GM23338 (cell line): ENCODE data around the gene CTDP1.

Source experiments
- CREB1 ChIP-seq: fragments of 250-450 bp; sonication (Bioruptor Pico); IDR thresholded peaks from 2 replicates; pipeline ENCODE4 v1.5.0; 2020; ENCODE audit warnings: low read depth, mild to moderate bottlenecking, moderate library complexity
- CTCF ChIP-seq, 2 experiments: fragments of 200-600 bp in 1 of 2; sonication (generic) in 1 of 2; conservative IDR thresholded peaks; 2 replicates each; pipeline versions ENCODE4 v1.5.1 to v1.6.1; 2016 to 2017; ENCODE audit warnings: antibody characterized with exemption in 2 of 2, low read depth in 2 of 2, mild to moderate bottlenecking in 2 of 2, moderate library complexity in 1 of 2
- ETS1 ChIP-seq: IDR thresholded peaks from 2 replicates; pipeline ENCODE4 v1.6.1; 2016; ENCODE audit warnings: antibody characterized with exemption
- EZH2 ChIP-seq: fragments of 200-600 bp; sonication (generic); IDR thresholded peaks from one replicate; pipeline ENCODE4 v1.8.0; 2017; ENCODE audit warnings: antibody characterized with exemption, mild to moderate bottlenecking, low read depth; ENCODE audit not compliant: unreplicated experiment
- EZH2phosphoT487 ChIP-seq: fragments of 200-600 bp; sonication (generic); IDR thresholded peaks from one replicate; pipeline ENCODE4 v1.8.1; 2018; ENCODE audit warnings: antibody characterized with exemption; ENCODE audit not compliant: unreplicated experiment
- JUNB ChIP-seq: IDR thresholded peaks from one replicate; pipeline ENCODE4 v1.6.1; 2016; ENCODE audit warnings: antibody characterized with exemption; ENCODE audit not compliant: unreplicated experiment
- NANOG ChIP-seq: IDR thresholded peaks from 2 replicates; pipeline ENCODE4 v1.6.1; 2016; ENCODE audit warnings: antibody characterized with exemption, borderline replicate concordance
- POLR2AphosphoS5 ChIP-seq: IDR thresholded peaks from 2 replicates; pipeline ENCODE4 v1.6.1; 2016; ENCODE audit warnings: antibody characterized with exemption, low read depth
- REST ChIP-seq: IDR thresholded peaks from one replicate; pipeline ENCODE4 v1.6.1; 2018; ENCODE audit warnings: antibody characterized with exemption; ENCODE audit not compliant: unreplicated experiment
- ZNF114 ChIP-seq: fragments of 250-450 bp; sonication (Bioruptor Pico); IDR thresholded peaks from 2 replicates; pipeline ENCODE4 v1.5.0; 2020; ENCODE audit warnings: mild to moderate bottlenecking, moderate library complexity
- ZNF462 ChIP-seq: fragments of 250-450 bp; sonication (Bioruptor Pico); IDR thresholded peaks from 2 replicates; pipeline ENCODE4 v1.5.0; 2020; ENCODE audit warnings: mild to moderate bottlenecking, moderate library complexity

GRCh38 chr18:79678665-79679551 is 695 bp upstream of the CTDP1 start:
- TF ChIP-seq ZNF114 (no peak), REST (no peak), CTCF (conservative IDR thresholded peaks at IDR 0.05; ENCODE audit: low read depth in 2 of 2) (0 out of 4 replicates have a peak, but pooled peaks of 1 of the 2 experiments have one; percentile 11), EZH2 (no peak), POLR2AphosphoS5 (peak; percentile 79), ETS1 (peak; percentile 99), EZH2phosphoT487 (no peak), JUNB (no peak), CREB1 (CRISPR knock-in tag) (no peak), ZNF462 (CRISPR knock-in tag) (no peak), NANOG (no peak)
